Panc1 (cell line): ENCODE results near the gene OPA3. TPM values are rescaled to one million over a fixed set of nuclear protein-coding genes. Genes with fewer than 3 reads are reported as not detected.

Experiments used
- ATAC-seq: fragments of 200-7000 bp; cut with Tn5 transposase; 2 replicates; pipeline ENCODE4 v1.9.1; 2020; ENCODE audit warnings: mild to moderate bottlenecking, moderate library complexity
- BruUV-seq: library from RNA; stranded (reverse); fragments of 400-500 nt; replicated peaks from 2 replicates; lab custom pipeline; 2021; lab: Mats Ljungman, UMichigan
- CTCF ChIA-PET: fragments of 300-600 bp; sonication (Branson Sonifier 250); formaldehyde crosslinking; loops from one replicate; lab custom pipeline; 2022; ENCODE audit warnings: antibody characterized with exemption; lab: Charles Lee
- POLR2A ChIA-PET: fragments of 300-600 bp; sonication (Branson Sonifier 250); formaldehyde crosslinking; loops from one replicate; lab custom pipeline; 2022; ENCODE audit warnings: antibody characterized with exemption; lab: Charles Lee
- DNase-seq: peaks from one replicate; pipeline ENCODE4 v3.0.0-alpha.2; 2010; ENCODE audit warnings: low read depth, low spot score
- H3K27ac ChIP-seq: 2 replicates; pipeline ENCODE4 v1.5.1; 2011; ENCODE audit warnings: mild to moderate bottlenecking, low read length, inconsistent platforms
- H3K27me3 ChIP-seq: fragments of 200-500 bp; sonication (Bioruptor generic); 2 replicates; pipeline ENCODE4 v1.6.0; 2014; ENCODE audit warnings: low read length, inconsistent platforms; ENCODE audit not compliant: control insufficient read depth, insufficient read depth
- H3K36me3 ChIP-seq: fragments of 200-500 bp; sonication (Bioruptor generic); 2 replicates; pipeline ENCODE4 v1.5.1; 2014; ENCODE audit warnings: inconsistent platforms, mild to moderate bottlenecking, low read length, moderate library complexity; ENCODE audit not compliant: control insufficient read depth, insufficient read depth
- H3K4me1 ChIP-seq: 2 replicates; pipeline ENCODE4 v1.5.1; 2011; ENCODE audit warnings: inconsistent platforms, mild to moderate bottlenecking, low read length, moderate library complexity; ENCODE audit not compliant: control insufficient read depth, insufficient read depth
- H3K4me3 ChIP-seq, 2 experiments: 2 replicates each; pipeline ENCODE4 v1.5.1; 2011 to 2012; ENCODE audit warnings: low read depth in 2 of 2, low read length in 2 of 2, mild to moderate bottlenecking in 2 of 2, inconsistent platforms in 1 of 2, moderate library complexity in 1 of 2
- H3K9me3 ChIP-seq: fragments of 200-500 bp; sonication (Bioruptor generic); 2 replicates; pipeline ENCODE4 v1.5.1; 2014; ENCODE audit warnings: low read depth, mild to moderate bottlenecking, inconsistent platforms, low read length, moderate library complexity; ENCODE audit not compliant: control insufficient read depth, insufficient read depth
- POLR2AphosphoS5 ChIP-seq: IDR thresholded peaks from 2 replicates; pipeline ENCODE4 v1.6.1; 2012; ENCODE audit warnings: mild to moderate bottlenecking, low read depth, low read length, moderate library complexity
- SIN3A ChIP-seq: IDR thresholded peaks from 2 replicates; pipeline ENCODE4 v1.6.1; 2012; ENCODE audit warnings: low read depth, mild to moderate bottlenecking, low read length, moderate library complexity, borderline replicate concordance; ENCODE audit not compliant: insufficient read depth
- TCF7L2 ChIP-seq: IDR thresholded peaks from 2 replicates; pipeline ENCODE4 v1.6.1; 2011; ENCODE audit warnings: mild to moderate bottlenecking, low read depth, low read length, inconsistent platforms
- in situ Hi-C: cut with HindIII; loops from 2 replicates; pipeline ENCODE4 v1.10.0; 2016; ENCODE audit warnings: low sequenced_read_pairs, low pct_unique_long_range_greater_than_20kb
- intact Hi-C: fragments of 100-400 bp; cut with micrococcal nuclease; formaldehyde crosslinking; loops from one replicate; pipeline ENCODE4 v1.10.0; 2022; ENCODE audit not compliant: unreplicated experiment
- total RNA-seq: library from RNA; stranded (reverse); gene quantifications from one replicate; pipeline ENCODE4 v1.2.1, GENCODE V29; 2021; ENCODE audit not compliant: unreplicated experiment
- TF ChIP-seq, protein P1 (sequence below), 2 experiments: IDR thresholded peaks; 2 replicates each; pipeline ENCODE4 v1.6.1; 2011 to 2012; ENCODE audit warnings: low read depth in 2 of 2, control low read depth in 1 of 2, low read length in 1 of 2, mild to moderate bottlenecking in 1 of 2, moderate library complexity in 1 of 2; ENCODE audit not compliant: insufficient read depth in 1 of 2
- TF ChIP-seq, protein P2 (sequence below): fragments of 450-650 bp; IDR thresholded peaks from 2 replicates; pipeline ENCODE4 v1.5.1; 2017; ENCODE audit warnings: mild to moderate bottlenecking

The OPA3 gene
- total RNA-seq, 1 experiment from 2014 or later: 20.3 TPM

GRCh38 chr19:45607071-45608029 lies 22.7 kb upstream of the OPA3 start:
- Histone ChIP-seq H3K27me3 (no peaks in the 10 kb centered on the region; the same call in 1 of the 2 replicates), H3K36me3 (no peaks in the 10 kb centered on the region), H3K4me3 (peak overlapping the region in 1 of 2 experiments; percentile 32; a peak in 1 of 4 replicates), H3K9me3 (no peaks in the 10 kb centered on the region), H3K4me1 (no peaks in the 10 kb centered on the region; the same call in 1 of the 2 replicates), H3K27ac (peak overlapping the region; percentile 45; the same call in 1 of the 2 replicates)
- intact Hi-C loops: no loop called here
- POLR2A ChIA-PET: no interaction called here
- peak; percentile 84 for ATAC-seq
- in situ Hi-C loops: no loop called here
- BruUV-seq: no TSS peak
- TF ChIP-seq POLR2AphosphoS5 (no peak), SIN3A (no peak), TCF7L2 (peak; percentile 96)
- TF ChIP-seq, protein P1, sequence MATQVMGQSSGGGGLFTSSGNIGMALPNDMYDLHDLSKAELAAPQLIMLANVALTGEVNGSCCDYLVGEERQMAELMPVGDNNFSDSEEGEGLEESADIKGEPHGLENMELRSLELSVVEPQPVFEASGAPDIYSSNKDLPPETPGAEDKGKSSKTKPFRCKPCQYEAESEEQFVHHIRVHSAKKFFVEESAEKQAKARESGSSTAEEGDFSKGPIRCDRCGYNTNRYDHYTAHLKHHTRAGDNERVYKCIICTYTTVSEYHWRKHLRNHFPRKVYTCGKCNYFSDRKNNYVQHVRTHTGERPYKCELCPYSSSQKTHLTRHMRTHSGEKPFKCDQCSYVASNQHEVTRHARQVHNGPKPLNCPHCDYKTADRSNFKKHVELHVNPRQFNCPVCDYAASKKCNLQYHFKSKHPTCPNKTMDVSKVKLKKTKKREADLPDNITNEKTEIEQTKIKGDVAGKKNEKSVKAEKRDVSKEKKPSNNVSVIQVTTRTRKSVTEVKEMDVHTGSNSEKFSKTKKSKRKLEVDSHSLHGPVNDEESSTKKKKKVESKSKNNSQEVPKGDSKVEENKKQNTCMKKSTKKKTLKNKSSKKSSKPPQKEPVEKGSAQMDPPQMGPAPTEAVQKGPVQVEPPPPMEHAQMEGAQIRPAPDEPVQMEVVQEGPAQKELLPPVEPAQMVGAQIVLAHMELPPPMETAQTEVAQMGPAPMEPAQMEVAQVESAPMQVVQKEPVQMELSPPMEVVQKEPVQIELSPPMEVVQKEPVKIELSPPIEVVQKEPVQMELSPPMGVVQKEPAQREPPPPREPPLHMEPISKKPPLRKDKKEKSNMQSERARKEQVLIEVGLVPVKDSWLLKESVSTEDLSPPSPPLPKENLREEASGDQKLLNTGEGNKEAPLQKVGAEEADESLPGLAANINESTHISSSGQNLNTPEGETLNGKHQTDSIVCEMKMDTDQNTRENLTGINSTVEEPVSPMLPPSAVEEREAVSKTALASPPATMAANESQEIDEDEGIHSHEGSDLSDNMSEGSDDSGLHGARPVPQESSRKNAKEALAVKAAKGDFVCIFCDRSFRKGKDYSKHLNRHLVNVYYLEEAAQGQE (IDR thresholded peaks at IDR 0.05; ENCODE audit: insufficient read depth in 1 of 2, low read depth in 2 of 2, low read length in 1 of 2): no peak
- TF ChIP-seq, protein P2, sequence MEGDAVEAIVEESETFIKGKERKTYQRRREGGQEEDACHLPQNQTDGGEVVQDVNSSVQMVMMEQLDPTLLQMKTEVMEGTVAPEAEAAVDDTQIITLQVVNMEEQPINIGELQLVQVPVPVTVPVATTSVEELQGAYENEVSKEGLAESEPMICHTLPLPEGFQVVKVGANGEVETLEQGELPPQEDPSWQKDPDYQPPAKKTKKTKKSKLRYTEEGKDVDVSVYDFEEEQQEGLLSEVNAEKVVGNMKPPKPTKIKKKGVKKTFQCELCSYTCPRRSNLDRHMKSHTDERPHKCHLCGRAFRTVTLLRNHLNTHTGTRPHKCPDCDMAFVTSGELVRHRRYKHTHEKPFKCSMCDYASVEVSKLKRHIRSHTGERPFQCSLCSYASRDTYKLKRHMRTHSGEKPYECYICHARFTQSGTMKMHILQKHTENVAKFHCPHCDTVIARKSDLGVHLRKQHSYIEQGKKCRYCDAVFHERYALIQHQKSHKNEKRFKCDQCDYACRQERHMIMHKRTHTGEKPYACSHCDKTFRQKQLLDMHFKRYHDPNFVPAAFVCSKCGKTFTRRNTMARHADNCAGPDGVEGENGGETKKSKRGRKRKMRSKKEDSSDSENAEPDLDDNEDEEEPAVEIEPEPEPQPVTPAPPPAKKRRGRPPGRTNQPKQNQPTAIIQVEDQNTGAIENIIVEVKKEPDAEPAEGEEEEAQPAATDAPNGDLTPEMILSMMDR: peak; percentile 89
- CTCF ChIA-PET: interaction anchor here (1.6 kb wide), 1 partner anchor 34 kb away, joined by 8 read pairs; no protein-coding TSS in a partner anchor
- no peak for DNase-seq

GRCh38 chr19:45601524-45602374 lies 17.1 kb upstream of the OPA3 start, which contains the start of gene GPR4:
GPR4 (minus strand) TSS chr19:45602212; CDS start chr19:45591866, 10,346 bp downstream.
- no peaks in the 10 kb centered on the region; the same call in 1 of the 2 replicates for H3K27me3 ChIP-seq
- in situ Hi-C loops (no loop called here), intact Hi-C loops (no loop called here)
- DNase-seq (no peak), ATAC-seq (peak; percentile 58; the same call in 1 of the 2 replicates)
- peak within 1 kb of the TSS in 1 of 2 experiments; percentile 13; a peak in 1 of 4 replicates for H3K4me3 ChIP-seq
- ChIA-PET POLR2A (interaction anchor here (0.5 kb wide), 1 partner anchor 170 kb away, joined by 3 read pairs; no protein-coding TSS in a partner anchor), CTCF (interaction anchor here (0.7 kb wide), 1 partner anchor 54 kb away, joined by 3 read pairs; no protein-coding TSS in a partner anchor)
- H3K27ac ChIP-seq: no peak within 1 kb of the TSS
- no peaks in the 10 kb centered on the region for H3K9me3 ChIP-seq
- H3K4me1 ChIP-seq: peaks cover 3% of the 10 kb centered on the region; the same call in 1 of the 2 replicates
- H3K36me3 ChIP-seq: no peaks in the 10 kb centered on the region
- TF ChIP-seq SIN3A (no peak), POLR2AphosphoS5 (no peak), TCF7L2 (no peak)
- TF ChIP-seq, protein P2: no peak
- TF ChIP-seq, protein P1 (IDR thresholded peaks at IDR 0.05; ENCODE audit: insufficient read depth in 1 of 2, low read depth in 2 of 2, low read length in 1 of 2): no peak
- no TSS peak for BruUV-seq
